GM12878 (cell line): Measurements from ENCODE around the gene DYTN. TPM values are rescaled to one million over a fixed set of nuclear protein-coding genes. Genes with fewer than 3 reads are reported as not detected.

ENCODE experiments used
- BCL11A ChIP-seq: IDR thresholded peaks from 2 replicates; pipeline ENCODE4 v1.6.1; 2011; ENCODE audit warnings: low read depth, low read length
- CEBPZ ChIP-seq: fragments of 150-350 bp; IDR thresholded peaks from 2 replicates; pipeline ENCODE4 v1.6.1; 2016; ENCODE audit warnings: low read depth, low read length
- CTCF ChIP-seq, 3 experiments: IDR thresholded peaks in 2 of 3; conservative IDR thresholded peaks in 1 of 3; 2 replicates each; pipeline ENCODE4 v1.5.1; 2011; ENCODE audit warnings: low read depth in 3 of 3, low read length in 3 of 3, mild to moderate bottlenecking in 3 of 3, control low read depth in 2 of 3, moderate library complexity in 2 of 3, inconsistent platforms in 1 of 3, mixed read lengths in 1 of 3; ENCODE audit not compliant: control insufficient read depth in 2 of 3, insufficient read depth in 1 of 3; ENCODE audit errors: extremely low read depth in 1 of 3
- KLF5 ChIP-seq: fragments of 450-650 bp; IDR thresholded peaks from 2 replicates; pipeline ENCODE4 v1.6.1; 2014; ENCODE audit warnings: mild to moderate bottlenecking; ENCODE audit not compliant: partially characterized antibody
- MLLT1 ChIP-seq: fragments of 450-650 bp; IDR thresholded peaks from 2 replicates; pipeline ENCODE4 v1.6.1; 2016; ENCODE audit warnings: mild to moderate bottlenecking
- NFIC ChIP-seq: IDR thresholded peaks from 2 replicates; pipeline ENCODE4 v1.6.1; 2012; ENCODE audit warnings: low read depth, mild to moderate bottlenecking, inconsistent platforms, low read length, moderate library complexity
- NR2C1 ChIP-seq: fragments of 450-650 bp; IDR thresholded peaks from 2 replicates; pipeline ENCODE4 v1.6.1; 2017; ENCODE audit warnings: antibody characterized with exemption, mild to moderate bottlenecking, moderate library complexity
- TCF12 ChIP-seq: IDR thresholded peaks from 2 replicates; pipeline ENCODE4 v1.6.1; 2011; ENCODE audit warnings: low read depth, mild to moderate bottlenecking, low read length
- WRNIP1 ChIP-seq: IDR thresholded peaks from 2 replicates; pipeline ENCODE4 v1.6.1; 2011; ENCODE audit warnings: low read depth, low read length, improper control_type of control experiment, borderline replicate concordance
- polyA plus RNA-seq, 11 experiments: library from polyadenylated mRNA; depleted of rRNA in 4 of 11; unstranded in 6 of 11; stranded (reverse) in 5 of 11; fragments of >200 nt; fragmentation: Nextera tagmentation in 4 of 11; fragmentation: Illumina TruSeq in 1 of 11; extraction: Ambion mirVana in 4 of 11; extraction: Trizol in 1 of 11; gene quantifications; 1 replicate in 1 of 11; 2 replicates in 10 of 11; pipeline versions ENCODE4 v1.2.1 to v1.2.3, GENCODE V29; 2011 to 2016; ENCODE audit warnings: inconsistent platforms in 2 of 11, missing spikeins in 2 of 11, low read depth in 1 of 11
- total RNA-seq, 4 experiments: library from RNA; depleted of rRNA in 3 of 4; stranded (reverse); fragments of >200 nt in 3 of 4; fragmentation: Illumina TruSeq in 1 of 4; extraction: Trizol in 1 of 4; gene quantifications; 2 replicates each; pipeline versions ENCODE4 v1.2.1 to v1.2.3, GENCODE V29; 2013 to 2021

The DYTN gene
- total and polyA plus RNA-seq, 10 of the 15 experiments (the other 5 are each of a cell fraction or from before 2014, with no cell fraction given), result 0.02 to 0.32 (median 0.09) TPM; not detected in 3

GRCh38 chr2:206728277-206729199 lies 10.3 kb upstream of the DYTN start (continued):
- TF ChIP-seq CEBPZ (no peak), CTCF (IDR thresholded peaks at IDR 0.05 in 2 of 3, conservative IDR thresholded peaks at IDR 0.05 in 1 of 3; ENCODE audit: control insufficient read depth in 2 of 3, extremely low read depth in 1 of 3, insufficient read depth in 1 of 3, low read depth in 3 of 3, low read length in 3 of 3) (no peak), BCL11A (no peak), TCF12 (no peak), MLLT1 (no peak), NFIC (no peak), NR2C1 (no peak), WRNIP1 (no peak), KLF5 (no peak)
